GM21576 (cell line): ENCODE results near the gene OR1D2.
"Not testable (repeated sequence)": the region's sequence is repeated elsewhere in the genome, so short reads cannot be mapped to it uniquely, and the experiment has no call there.

Experiments used
- ATAC-seq: cut with Tn5 transposase; IDR thresholded peaks from one replicate; pipeline ENCODE4 v1.9.1; 2021; ENCODE audit warnings: mild to moderate bottlenecking, moderate library complexity; ENCODE audit not compliant: unreplicated experiment

The OR1D2 gene, protein sequence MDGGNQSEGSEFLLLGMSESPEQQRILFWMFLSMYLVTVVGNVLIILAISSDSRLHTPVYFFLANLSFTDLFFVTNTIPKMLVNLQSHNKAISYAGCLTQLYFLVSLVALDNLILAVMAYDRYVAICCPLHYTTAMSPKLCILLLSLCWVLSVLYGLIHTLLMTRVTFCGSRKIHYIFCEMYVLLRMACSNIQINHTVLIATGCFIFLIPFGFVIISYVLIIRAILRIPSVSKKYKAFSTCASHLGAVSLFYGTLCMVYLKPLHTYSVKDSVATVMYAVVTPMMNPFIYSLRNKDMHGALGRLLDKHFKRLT

DNA sequence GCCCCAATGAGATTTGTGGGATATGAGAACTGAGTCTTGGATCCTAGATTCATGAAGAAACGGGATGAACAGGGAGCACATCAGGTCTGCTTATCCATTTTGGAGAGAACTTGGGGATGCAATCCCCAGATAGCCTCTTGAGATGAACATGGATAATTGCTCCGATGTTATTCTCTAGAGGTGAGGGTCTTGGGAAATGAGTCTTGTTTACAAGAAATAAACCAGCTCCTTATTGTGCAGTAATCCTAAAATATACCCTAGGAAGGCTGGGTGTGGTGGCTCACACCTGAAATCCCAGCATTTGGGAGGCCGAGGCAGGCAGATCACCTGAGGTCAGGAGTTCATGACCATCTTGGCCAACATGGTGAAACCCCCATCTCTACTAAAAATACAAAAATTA is at the start of gene OR1D2:
OR1D2 (minus strand) TSS at position 101 of the 400 bp plus-strand sequence. CDS start 11,426 bp downstream, outside the sequence.
- no peak for ATAC-seq

DNA sequence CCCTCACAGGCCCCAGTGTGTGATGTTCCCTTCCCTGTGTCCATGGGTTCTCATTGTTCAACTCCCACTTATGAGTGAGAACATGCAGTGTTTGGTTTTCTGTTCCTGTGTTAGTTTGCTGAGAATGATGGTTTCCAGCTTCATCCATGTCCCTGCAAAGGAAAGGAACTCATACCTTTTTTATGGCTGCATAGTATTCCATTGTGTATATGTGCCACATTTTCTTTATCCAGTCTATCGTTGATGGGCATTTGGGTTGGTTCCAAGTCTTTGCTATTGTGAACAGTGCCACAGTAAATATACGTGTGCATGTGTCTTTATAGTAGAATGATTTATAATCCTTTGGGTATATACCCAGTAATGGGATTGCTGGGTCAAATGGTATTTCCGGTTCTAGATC is 33.3 kb upstream of the OR1D2 start:
- ATAC-seq: not testable (repeated sequence)

DNA sequence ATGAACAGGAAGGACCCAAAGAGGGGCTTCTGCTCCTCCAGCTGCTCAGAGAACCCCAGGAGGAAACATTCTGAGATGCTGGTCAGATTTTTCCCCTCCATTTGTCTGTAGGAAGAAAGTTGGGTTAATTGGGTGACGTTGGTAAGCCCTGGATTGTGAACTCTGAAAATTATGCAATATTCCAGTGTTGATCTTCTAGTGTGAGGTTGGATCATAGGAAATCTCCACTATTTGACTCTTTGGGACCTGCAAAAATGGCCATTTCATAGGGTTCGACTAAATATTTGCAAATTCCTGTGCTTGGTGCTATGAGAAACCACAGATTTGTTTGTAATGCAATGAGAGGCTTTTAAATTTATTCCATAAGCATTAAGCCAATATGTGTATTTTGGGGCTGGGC is 23.2 kb upstream of the OR1D2 start, which contains the start of gene OR1G1:
OR1G1 (minus strand) TSS at position 101 of the 400 bp plus-strand sequence; CDS start at position 101, 0 bp downstream.
- ATAC-seq: no peak

DNA sequence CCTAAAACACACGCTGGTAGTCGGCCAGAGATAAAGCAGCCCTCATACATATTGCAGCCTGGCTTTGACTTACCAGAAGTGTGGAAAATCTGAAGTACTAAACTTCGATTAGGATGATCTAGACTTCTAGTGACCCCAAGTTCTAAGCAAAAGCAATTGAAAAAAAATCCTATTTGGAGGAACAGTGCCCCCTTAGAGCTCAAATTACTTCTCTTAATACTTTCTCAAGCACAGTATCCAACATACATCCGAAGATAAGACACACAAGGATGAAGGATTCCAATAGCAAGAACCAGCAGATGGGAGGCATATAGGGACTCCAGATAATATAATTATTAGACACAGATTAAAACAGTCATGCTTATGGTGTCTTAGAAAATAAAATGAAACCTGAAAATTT is 30.4 kb downstream of the OR1D2 start:
- ATAC-seq: not testable (repeated sequence)

DNA sequence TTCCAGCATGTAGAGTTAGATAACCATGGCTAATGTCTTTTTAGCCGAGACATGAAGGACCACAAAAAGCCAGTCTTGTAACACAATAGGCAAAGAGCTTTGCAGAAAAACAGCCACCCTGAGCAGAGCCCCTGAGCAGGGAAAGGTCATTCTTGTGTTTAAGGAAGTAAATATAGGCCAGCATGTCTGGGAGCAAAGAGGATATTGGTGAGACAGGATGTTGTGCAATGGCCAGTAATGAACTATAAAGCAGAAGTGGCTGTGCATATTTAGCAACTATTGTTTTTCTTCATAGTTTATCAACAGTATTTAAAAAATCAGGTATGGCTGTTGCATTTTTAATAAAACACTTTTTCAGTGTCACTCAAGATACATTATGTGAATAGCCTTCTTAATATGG is 39.0 kb downstream of the OR1D2 start:
- ATAC-seq: not testable (repeated sequence)

DNA sequence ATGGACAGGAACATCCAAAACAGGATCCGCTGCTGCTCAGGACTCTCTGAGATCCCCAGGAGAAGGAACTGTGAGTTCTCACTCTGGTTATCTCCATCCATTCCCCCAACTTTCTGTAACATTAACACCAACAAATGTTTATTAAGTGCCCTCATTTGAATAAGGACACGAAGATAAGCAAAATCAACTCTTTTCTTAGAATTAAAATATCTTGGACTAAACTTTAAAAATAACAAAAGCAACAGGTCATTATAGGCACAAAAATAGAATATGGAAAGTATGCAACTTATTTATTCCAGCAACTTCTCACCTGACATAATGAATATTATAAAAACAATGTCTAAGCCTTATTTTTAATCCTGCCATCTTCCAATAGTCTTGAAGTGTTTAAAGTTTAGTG is 40.7 kb downstream of the OR1D2 start, which contains the start of gene OR1D5:
OR1D5 (minus strand) TSS at position 101 of the 400 bp plus-strand sequence; CDS start at position 101, 0 bp downstream.
- not testable (repeated sequence) for ATAC-seq

DNA sequence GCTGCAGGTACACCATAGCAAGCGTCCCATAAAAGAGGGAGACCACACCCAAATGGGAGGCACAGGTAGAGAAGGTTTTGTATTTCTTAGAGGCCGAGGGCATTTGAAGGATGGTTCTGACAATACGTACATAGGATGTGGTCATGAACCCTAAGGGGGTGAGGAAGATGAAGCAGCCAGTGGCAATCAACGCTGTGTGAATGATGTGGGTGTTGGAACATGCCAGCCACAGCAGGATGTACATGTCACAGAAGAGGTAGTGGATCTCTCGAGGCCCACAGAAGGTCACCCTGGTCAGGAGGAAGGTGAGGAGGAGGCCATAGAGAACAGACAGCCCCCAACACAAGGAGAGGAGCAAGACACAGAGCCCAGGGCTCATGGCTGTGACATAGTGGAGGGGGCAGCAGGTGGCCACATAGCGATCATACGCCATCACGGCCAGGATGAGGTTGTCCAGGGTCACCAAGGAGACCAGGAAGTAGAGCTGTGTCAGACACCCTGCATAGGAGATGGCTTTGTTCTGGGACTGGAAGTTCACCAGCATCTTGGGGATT is 41.3 kb downstream of the OR1D2 start:
- not testable (repeated sequence) for ATAC-seq

DNA sequence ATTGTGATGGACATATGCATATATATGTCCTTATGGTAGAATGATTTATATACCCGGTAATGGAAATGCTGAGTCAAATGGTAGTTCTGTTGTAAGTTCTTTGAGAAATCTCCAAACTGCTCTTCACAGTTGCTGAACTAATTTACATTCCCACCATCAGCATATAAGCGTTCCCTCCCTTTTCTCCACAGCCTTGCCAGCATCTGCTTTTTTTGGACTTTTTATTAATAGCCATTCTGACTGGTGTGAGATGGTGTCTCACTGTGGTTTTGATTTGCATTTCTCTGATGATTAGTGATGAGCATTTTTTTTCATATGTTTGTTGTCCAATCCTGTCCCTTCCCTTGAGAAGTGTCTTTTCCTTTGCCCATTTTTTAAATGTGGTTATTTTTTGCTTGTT is 49.4 kb downstream of the OR1D2 start:
- ATAC-seq: not testable (repeated sequence)

DNA sequence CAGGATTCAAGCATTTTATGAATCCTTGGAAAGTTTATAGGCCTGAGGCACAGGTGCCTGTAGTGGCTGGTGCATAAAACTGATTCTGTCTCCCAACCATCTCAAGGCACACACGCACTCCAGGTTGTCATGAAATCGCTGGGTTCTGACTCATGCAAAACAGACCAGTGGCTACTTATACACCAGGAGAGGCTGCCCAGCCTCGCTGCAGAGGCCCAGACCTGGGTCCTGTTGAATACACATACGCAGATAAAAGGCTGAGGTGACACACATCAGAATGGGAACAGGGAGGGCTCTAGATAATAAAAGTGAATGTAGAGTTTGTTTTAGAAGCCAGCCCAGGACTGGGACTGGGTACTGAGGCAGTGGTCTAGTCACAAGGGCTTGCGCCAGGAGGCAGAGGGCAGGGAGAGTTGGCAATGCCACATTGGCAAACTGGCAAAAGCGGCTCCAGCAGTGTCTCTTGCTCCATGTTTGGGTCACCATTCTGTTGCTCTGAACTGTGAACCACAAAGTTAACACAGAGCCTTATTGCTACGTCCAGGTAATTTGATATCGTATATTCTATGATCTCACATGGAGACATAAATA is 54.4 kb downstream of the OR1D2 start:
- no peak for ATAC-seq

DNA sequence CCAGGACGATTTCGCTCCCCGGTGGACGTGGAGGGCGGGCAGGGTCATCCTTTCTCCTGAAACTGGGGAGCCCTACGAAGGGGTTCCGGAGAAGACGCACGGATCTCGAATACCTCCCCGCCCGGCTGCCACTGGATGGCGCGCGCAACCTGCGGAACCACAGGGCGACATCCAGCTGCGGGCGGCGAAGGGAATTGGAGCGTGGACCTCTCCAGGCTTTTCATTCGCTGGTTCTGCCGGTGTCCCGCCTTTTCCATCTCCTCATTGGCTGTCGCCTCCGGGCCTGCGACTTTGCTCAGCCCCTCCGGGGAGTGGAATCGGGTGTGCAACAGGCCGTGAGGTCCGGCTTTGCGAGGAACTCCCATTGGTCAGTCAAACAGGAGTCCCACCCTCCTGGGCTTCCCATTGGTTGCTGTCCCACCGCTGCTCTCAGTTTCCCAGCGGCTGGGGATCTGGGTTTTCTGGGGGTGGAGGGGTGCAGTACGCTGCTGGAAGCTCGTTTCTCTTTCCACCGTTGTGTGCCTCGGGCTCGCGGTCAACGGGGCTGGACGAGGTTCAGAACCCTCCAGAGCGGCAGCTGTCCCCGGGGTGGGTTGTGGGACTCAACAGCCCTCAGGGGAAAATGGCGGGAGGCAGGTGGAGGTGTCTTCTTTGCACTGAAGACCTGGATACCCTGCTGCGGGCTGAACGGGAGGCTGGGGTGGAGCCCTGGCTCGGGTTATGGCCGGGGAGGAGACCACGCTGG is 55.3 kb downstream of the OR1D2 start:
- peak; percentile 83 for ATAC-seq

DNA sequence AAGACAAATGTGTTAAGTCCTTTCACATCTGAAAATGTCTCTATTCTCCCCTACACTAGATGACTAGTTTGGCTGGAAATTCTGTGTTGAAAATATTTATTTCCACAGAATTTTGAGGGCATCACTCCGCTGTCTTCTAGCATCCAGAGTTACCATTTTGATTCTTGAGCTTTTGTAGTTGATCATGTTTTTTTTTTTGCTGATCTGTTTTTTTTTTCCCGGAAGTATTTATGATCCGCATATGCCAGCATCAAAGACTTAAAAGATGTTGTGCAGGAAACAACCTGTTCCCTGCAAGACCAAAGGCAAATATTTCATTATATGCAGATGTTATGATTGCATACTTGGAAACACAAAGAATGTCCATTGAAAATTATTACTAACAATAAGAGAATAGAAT is 57.5 kb downstream of the OR1D2 start:
- ATAC-seq: no peak

DNA sequence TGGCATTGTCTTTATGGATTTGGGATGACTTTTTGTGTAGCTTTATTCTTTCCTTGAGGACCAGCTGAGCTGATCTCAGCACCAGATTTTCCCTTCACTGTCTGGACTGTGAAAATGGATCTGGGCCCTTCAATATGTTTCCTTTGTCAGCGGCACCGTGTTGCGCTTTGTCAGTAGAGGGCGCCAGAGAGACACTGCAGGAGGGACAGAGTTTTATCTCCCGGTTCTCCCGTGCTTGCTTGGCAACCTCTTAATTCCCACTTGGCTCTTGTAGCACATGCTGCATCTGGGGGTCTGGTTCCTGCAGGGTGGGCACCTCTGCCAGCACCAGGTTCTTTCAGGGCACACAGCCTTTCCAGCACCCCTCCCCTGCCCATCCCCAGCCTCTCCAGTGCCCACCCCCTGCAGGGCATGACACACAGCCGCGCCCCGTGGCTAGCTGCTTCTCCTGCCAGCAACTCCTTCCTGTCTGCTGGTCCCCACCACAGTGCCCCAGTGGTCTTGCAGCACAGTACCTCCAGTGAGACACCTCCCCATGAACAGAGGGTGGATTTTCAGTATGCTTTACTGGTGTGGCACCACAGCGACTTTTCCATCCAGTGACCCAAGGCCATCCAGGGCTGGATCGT is 60.4 kb downstream of the OR1D2 start:
- ATAC-seq: no peak

DNA sequence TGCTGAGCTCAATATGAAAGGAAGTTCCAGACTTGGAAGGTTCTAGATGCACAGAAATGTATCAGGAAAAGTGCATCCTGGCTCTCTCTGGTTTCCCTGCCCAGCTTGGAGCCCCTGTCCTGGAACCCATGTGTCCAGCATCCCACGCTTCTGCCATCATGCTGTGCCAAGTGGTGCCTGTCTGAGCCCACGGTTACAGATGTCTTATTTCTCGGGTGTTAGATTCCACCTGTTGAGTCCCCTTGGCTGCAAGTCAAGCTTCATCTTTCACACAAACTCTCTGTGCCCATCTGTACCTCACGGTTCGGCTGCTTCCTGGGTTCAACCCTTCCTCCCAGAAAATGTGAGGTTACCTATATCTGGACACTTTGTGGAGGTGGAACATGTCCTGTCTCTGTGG is 63.3 kb downstream of the OR1D2 start:
- no peak for ATAC-seq

DNA sequence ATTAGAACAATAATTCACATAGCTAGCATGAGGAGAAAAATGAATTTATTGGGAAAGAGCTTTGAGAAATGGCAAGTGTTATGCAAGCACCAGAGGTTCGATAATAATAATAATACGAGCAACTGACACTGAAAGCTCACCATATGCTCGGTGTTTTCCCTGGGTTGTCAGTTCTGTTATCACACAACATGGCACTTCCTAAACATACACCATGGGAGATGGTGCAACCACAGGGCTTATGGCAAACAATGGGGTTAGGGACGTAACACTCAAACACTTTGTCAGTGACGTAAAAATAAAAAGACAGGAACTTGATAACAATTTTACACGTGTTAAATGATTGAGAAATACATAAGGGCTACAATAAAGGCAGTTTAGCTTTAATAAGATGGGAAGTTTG is 64.5 kb downstream of the OR1D2 start:
- no peak for ATAC-seq

DNA sequence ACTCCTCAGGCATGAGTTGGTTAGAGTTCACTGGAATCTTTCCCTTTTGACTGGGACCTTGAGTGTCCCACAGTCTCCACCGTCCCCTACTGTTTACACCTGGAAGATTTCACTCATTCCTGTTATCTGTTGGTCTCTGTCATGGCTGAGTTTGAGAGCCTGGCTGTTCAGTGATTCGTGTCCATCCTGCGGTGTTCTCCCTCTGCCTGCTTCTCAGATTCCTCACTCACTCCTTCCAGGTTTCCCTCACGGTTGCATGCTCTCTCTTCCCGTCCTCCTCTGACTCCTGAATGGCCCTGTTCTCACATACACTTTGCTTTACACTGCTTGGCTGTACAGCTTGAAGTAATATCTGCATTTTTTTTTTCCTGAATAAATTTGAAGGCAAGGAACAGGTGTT is 65.3 kb downstream of the OR1D2 start:
- ATAC-seq: no peak
